ENCODE measurements around the gene FAM53A. TPM values are rescaled to one million over a fixed set of nuclear protein-coding genes. Genes with fewer than 3 reads are reported as not detected.

Gene FAM53A
- total and polyA plus RNA-seq, 2 donors (not counting 1 experiment from before 2014, with no cell fraction given): 0.65 to 0.99 TPM

GRCh38 chr4:1670279-1670678, 13.8 kb downstream of the FAM53A start:
- Histone ChIP-seq H3K79me2 (ENCODE audit: control insufficient read depth, insufficient read depth, low read length) (no peaks in the 10 kb centered on the region), H3K9ac (ENCODE audit: insufficient read depth, low read length) (no peak overlapping the region), H3K4me1 (ENCODE audit: control insufficient read depth, extremely low read depth, insufficient read depth, low read length) (no peaks in the 10 kb centered on the region), H3K4me3 (replicated peaks in 1 of 4; ENCODE audit: control extremely low read depth in 1 of 4, insufficient read depth in 1 of 4, low read depth in 3 of 4, low read length in 4 of 4) (no peak overlapping the region), H3K27me3 (ENCODE audit: control insufficient read depth, insufficient read depth, low read length) (no peaks in the 10 kb centered on the region), H3K9me3 (ENCODE audit: control insufficient read depth, insufficient read depth, low read depth, low read length) (no peaks in the 10 kb centered on the region), H2AFZ (ENCODE audit: low read length) (no peak overlapping the region), H3K36me3 (ENCODE audit: control insufficient read depth, insufficient read depth, low read length) (no peaks in the 10 kb centered on the region), H3K27ac (ENCODE audit: insufficient read depth, low read length) (no peak overlapping the region), H4K20me1 (ENCODE audit: control insufficient read depth, extremely low read depth, insufficient read depth, low read length) (no peaks in the 10 kb centered on the region), H3K4me2 (ENCODE audit: extremely low read depth, insufficient read depth, low read length) (no peak overlapping the region)
- no peak for DNase-seq (ENCODE audit: low read depth in 2 of 2)
- TF ChIP-seq, protein P1, sequence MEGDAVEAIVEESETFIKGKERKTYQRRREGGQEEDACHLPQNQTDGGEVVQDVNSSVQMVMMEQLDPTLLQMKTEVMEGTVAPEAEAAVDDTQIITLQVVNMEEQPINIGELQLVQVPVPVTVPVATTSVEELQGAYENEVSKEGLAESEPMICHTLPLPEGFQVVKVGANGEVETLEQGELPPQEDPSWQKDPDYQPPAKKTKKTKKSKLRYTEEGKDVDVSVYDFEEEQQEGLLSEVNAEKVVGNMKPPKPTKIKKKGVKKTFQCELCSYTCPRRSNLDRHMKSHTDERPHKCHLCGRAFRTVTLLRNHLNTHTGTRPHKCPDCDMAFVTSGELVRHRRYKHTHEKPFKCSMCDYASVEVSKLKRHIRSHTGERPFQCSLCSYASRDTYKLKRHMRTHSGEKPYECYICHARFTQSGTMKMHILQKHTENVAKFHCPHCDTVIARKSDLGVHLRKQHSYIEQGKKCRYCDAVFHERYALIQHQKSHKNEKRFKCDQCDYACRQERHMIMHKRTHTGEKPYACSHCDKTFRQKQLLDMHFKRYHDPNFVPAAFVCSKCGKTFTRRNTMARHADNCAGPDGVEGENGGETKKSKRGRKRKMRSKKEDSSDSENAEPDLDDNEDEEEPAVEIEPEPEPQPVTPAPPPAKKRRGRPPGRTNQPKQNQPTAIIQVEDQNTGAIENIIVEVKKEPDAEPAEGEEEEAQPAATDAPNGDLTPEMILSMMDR (conservative IDR thresholded peaks at IDR 0.05 in 1 of 2, IDR thresholded peaks at IDR 0.05 in 1 of 2; ENCODE audit: low read depth in 1 of 2, low read length in 2 of 2): no peak
- TF ChIP-seq EZH2 (IDR thresholded peaks at IDR 0.05; ENCODE audit: low read length, missing control alignments): no peak

DNA sequence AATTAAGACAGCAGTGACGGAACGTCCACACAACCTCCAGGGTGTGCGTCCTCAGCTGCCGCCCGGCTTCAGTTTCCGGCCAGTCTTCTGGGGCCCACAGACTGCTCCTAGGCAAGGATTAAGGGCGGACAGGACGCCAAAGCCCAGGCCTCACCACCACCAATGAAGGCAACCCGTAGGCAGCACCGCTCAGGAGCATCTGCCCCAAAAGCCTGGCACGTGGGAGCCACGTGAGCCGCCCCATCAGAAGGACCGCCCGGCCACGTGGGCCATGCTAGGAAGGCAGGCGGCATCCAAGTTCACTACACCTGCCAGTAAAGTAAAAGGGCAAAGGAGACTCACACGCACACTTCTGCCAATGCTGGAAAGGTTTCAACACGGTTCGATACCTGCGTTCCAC, 14.3 kb downstream of the FAM53A start:
- Histone ChIP-seq H3K27ac (ENCODE audit: insufficient read depth, low read length) (no peak overlapping the region), H4K20me1 (ENCODE audit: control insufficient read depth, extremely low read depth, insufficient read depth, low read length) (no peaks in the 10 kb centered on the region), H3K4me1 (ENCODE audit: control insufficient read depth, extremely low read depth, insufficient read depth, low read length) (no peaks in the 10 kb centered on the region), H3K4me2 (ENCODE audit: extremely low read depth, insufficient read depth, low read length) (no peak overlapping the region), H3K9ac (ENCODE audit: insufficient read depth, low read length) (no peak overlapping the region), H3K36me3 (ENCODE audit: control insufficient read depth, insufficient read depth, low read length) (no peaks in the 10 kb centered on the region), H3K27me3 (ENCODE audit: control insufficient read depth, insufficient read depth, low read length) (no peaks in the 10 kb centered on the region), H3K79me2 (ENCODE audit: control insufficient read depth, insufficient read depth, low read length) (no peaks in the 10 kb centered on the region), H3K9me3 (ENCODE audit: control insufficient read depth, insufficient read depth, low read depth, low read length) (no peaks in the 10 kb centered on the region), H2AFZ (ENCODE audit: low read length) (no peak overlapping the region), H3K4me3 (replicated peaks in 1 of 4; ENCODE audit: control extremely low read depth in 1 of 4, insufficient read depth in 1 of 4, low read depth in 3 of 4, low read length in 4 of 4) (no peak overlapping the region)
- no peak for DNase-seq (ENCODE audit: low read depth in 2 of 2)
- TF ChIP-seq, protein P1 (conservative IDR thresholded peaks at IDR 0.05 in 1 of 2, IDR thresholded peaks at IDR 0.05 in 1 of 2; ENCODE audit: low read depth in 1 of 2, low read length in 2 of 2): no peak
- TF ChIP-seq EZH2 (IDR thresholded peaks at IDR 0.05; ENCODE audit: low read length, missing control alignments): no peak

GRCh38 chr4:1669270-1669669, 14.8 kb downstream of the FAM53A start:
- no peaks in the 10 kb centered on the region for H3K9me3 ChIP-seq (ENCODE audit: control insufficient read depth, insufficient read depth, low read depth, low read length)
- no peaks in the 10 kb centered on the region for H3K27me3 ChIP-seq (ENCODE audit: control insufficient read depth, insufficient read depth, low read length)
- no peaks in the 10 kb centered on the region for H3K79me2 ChIP-seq (ENCODE audit: control insufficient read depth, insufficient read depth, low read length)
- H3K4me2 ChIP-seq (ENCODE audit: extremely low read depth, insufficient read depth, low read length): no peak overlapping the region
- no peaks in the 10 kb centered on the region for H3K4me1 ChIP-seq (ENCODE audit: control insufficient read depth, extremely low read depth, insufficient read depth, low read length)
- no peak for DNase-seq (ENCODE audit: low read depth in 2 of 2)
- no peak overlapping the region for H3K4me3 ChIP-seq (replicated peaks in 1 of 4; ENCODE audit: control extremely low read depth in 1 of 4, insufficient read depth in 1 of 4, low read depth in 3 of 4, low read length in 4 of 4)
- H3K9ac ChIP-seq (ENCODE audit: insufficient read depth, low read length): no peak overlapping the region
- TF ChIP-seq EZH2 (IDR thresholded peaks at IDR 0.05; ENCODE audit: low read length, missing control alignments): no peak
- H2AFZ ChIP-seq (ENCODE audit: low read length): no peak overlapping the region
- no peaks in the 10 kb centered on the region for H3K36me3 ChIP-seq (ENCODE audit: control insufficient read depth, insufficient read depth, low read length)
- no peak overlapping the region for H3K27ac ChIP-seq (ENCODE audit: insufficient read depth, low read length)
- no peaks in the 10 kb centered on the region for H4K20me1 ChIP-seq (ENCODE audit: control insufficient read depth, extremely low read depth, insufficient read depth, low read length)

Data from fibroblast of lung (primary cell).